AG10803 (cell line): ENCODE data around the gene HMGCL.
A peak's percentile ranks its signal among the peaks of the same experiment; 100 is the strongest.
"Not testable (repeated sequence)": the region's sequence is repeated elsewhere in the genome, so short reads cannot be mapped to it uniquely, and the experiment has no call there.

Experiments
- DNase-seq: peaks from one replicate; pipeline ENCODE4 v3.0.0; 2010; ENCODE audit warnings: low read depth
- H3K4me3 ChIP-seq: 2 replicates; pipeline ENCODE4 v1.5.1; 2011; ENCODE audit warnings: mild to moderate bottlenecking, low read length, control low read depth
- CTCF ChIP-seq: conservative IDR thresholded peaks from 2 replicates; pipeline ENCODE4 v1.5.1; 2011; ENCODE audit warnings: mild to moderate bottlenecking, low read length, control low read depth, inconsistent platforms

The HMGCL gene

DNA sequence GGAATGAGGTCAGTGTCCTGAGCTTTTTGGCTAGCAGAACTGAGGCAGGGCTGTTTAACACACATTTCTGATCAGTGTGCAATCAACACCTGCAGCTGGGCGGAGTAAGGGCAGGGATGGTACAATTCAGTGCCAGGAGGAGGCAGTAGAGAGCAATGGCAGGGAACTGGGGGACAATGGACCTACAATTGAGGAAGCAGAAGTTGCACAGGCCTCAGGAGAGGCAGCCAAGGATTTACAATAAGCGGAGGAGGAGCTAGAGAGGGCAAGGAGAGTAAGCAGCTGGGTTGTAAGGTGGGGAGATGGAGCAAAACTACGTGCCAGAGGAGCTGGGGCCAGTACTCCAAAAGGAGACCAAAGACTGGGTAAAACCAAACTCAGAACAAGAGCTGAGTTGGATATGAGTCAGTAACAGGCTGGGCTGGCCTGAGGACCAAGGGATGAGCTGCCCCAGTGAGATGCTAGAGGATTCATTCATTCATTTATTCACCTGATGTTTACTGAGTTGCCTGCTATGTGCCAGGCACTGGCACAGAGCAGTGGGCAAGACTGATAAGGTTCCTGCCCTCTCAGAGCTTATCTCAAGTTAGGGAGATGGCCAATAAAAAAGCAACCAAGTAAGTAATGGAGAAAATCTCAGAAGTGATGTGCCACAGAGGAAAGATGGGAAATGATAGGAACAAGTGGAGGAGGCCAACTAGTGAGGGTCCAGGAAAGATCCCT, 14.2 kb downstream of the HMGCL start:
- no peak for DNase-seq
- H3K4me3 ChIP-seq, result no peak overlapping the region
- peak; percentile 61 for TF ChIP-seq CTCF

GRCh38 chr1:23809751-23810171, 15.5 kb downstream of the HMGCL start:
- DNase-seq, result peak; percentile 63
- H3K4me3 ChIP-seq, result no peak overlapping the region
- TF ChIP-seq CTCF, result peak; percentile 74

- no peak for DNase-seq
- TF ChIP-seq CTCF, result no peak
- no peak overlapping the region for H3K4me3 ChIP-seq
Measured at GRCh38 chr1:23807453-23807852, 17.8 kb downstream of the HMGCL start.

- no peak overlapping the region for H3K4me3 ChIP-seq
- TF ChIP-seq CTCF, result no peak
- DNase-seq, result no peak
Measured at GRCh38 chr1:23806280-23806679, 18.9 kb downstream of the HMGCL start.

- TF ChIP-seq CTCF, result no peak
- DNase-seq, result no peak
- no peak overlapping the region for H3K4me3 ChIP-seq
Measured at GRCh38 chr1:23805025-23805424, 20.2 kb downstream of the HMGCL start.

DNA sequence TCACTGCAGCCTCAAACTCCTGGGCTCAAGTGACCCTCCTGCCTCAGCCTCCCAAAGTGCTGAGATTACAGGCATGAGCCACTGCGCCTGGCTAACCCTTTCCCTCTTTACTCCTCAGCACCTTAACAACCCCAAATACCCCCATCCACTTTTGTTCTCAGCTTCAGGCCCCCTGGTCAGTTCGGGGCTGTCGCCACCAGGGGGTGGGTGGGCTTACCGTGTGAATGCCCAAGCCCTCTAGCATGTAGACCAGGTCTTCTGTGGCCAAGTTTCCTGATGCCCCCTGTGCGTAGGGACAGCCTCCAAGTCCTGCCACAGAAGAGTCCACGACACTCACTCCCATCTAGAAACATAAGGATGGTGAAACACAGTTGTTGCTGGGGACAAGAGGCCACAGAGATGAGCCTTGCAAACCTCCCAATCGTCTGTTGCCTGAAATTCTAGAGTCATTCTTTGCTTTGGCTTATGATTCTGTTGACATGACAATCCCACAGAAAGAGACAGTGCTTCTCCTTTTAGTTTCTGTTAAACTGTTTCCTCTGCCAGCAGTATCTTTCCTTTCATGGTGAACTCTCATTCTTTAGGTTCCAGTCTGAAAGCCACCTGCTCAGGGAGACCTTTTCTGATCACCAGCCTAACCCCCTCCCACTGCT, 20.9 kb downstream of the HMGCL start:
- no peak overlapping the region for H3K4me3 ChIP-seq
- DNase-seq, result no peak
- TF ChIP-seq CTCF, result no peak; the same call in 1 of the 2 replicates

- no peak overlapping the region for H3K4me3 ChIP-seq
- no peak for TF ChIP-seq CTCF
- DNase-seq, result no peak
Measured at GRCh38 chr1:23803674-23804073, 21.6 kb downstream of the HMGCL start.

- not testable (repeated sequence) for H3K4me3 ChIP-seq, DNase-seq
Measured at GRCh38 chr1:23802809-23803342, 22.4 kb downstream of the HMGCL start.
